KMS-11 (cell line): ENCODE results near the gene WAPL.

ENCODE experiments used
- H2AFZ ChIP-seq: fragments of 200-600 bp; sonication (generic); 2 replicates; pipeline ENCODE4 v1.6.1; 2016; ENCODE audit warnings: antibody characterized with exemption, mixed run types, low read depth
- H3K27ac ChIP-seq: fragments of 200-600 bp; sonication (generic); 2 replicates; pipeline ENCODE4 v1.6.1; 2016; ENCODE audit warnings: mild to moderate bottlenecking, mixed run types
- H3K27me3 ChIP-seq: fragments of 200-600 bp; sonication (generic); 2 replicates; pipeline ENCODE4 v1.6.1; 2017; ENCODE audit warnings: mild to moderate bottlenecking, low read depth, mixed run types, moderate library complexity; ENCODE audit not compliant: insufficient read depth
- H3K36me3 ChIP-seq: fragments of 200-600 bp; sonication (generic); 2 replicates; pipeline ENCODE4 v1.6.1; 2017; ENCODE audit warnings: mild to moderate bottlenecking, mixed run types; ENCODE audit not compliant: insufficient read depth
- H3K4me1 ChIP-seq: fragments of 200-600 bp; sonication (generic); 2 replicates; pipeline ENCODE4 v1.6.1; 2016; ENCODE audit warnings: mild to moderate bottlenecking, low read depth, mixed run types; ENCODE audit not compliant: poor library complexity, severe bottlenecking
- H3K4me2 ChIP-seq: fragments of 200-600 bp; sonication (generic); 2 replicates; pipeline ENCODE4 v1.7.0; 2016; ENCODE audit warnings: mild to moderate bottlenecking, mixed run types
- H3K4me3 ChIP-seq: fragments of 200-600 bp; sonication (generic); IDR thresholded peaks from 2 replicates; pipeline ENCODE4 v1.6.1; 2017; ENCODE audit warnings: low read depth, low read length, mixed read lengths; ENCODE audit not compliant: insufficient read depth
- H3K79me2 ChIP-seq: fragments of 200-600 bp; sonication (generic); 2 replicates; pipeline ENCODE4 v1.6.1; 2016; ENCODE audit warnings: low read depth, mixed run types; ENCODE audit not compliant: insufficient read depth
- H3K9ac ChIP-seq: fragments of 200-600 bp; sonication (generic); 2 replicates; pipeline ENCODE4 v1.6.1; 2016; ENCODE audit warnings: mild to moderate bottlenecking, mixed run types
- H4K20me1 ChIP-seq: fragments of 200-600 bp; sonication (generic); 2 replicates; pipeline ENCODE4 v1.6.1; 2016; ENCODE audit warnings: mild to moderate bottlenecking, mixed run types; ENCODE audit not compliant: insufficient read depth
- CTCF ChIP-seq: fragments of 200-600 bp; sonication (generic); conservative IDR thresholded peaks from 2 replicates; pipeline ENCODE4 v1.6.1; 2017; ENCODE audit warnings: low read depth, mild to moderate bottlenecking, antibody characterized with exemption, low read length, moderate library complexity, mixed read lengths

WAPL gene

GRCh38 chr10:86500846-86501245 lies 20.7 kb downstream of the WAPL start:
- H3K36me3 ChIP-seq = peaks cover 14% of the 10 kb centered on the region; the same call in 1 of the 2 replicates
- H2AFZ ChIP-seq = no peak overlapping the region
- H3K4me2 ChIP-seq = no peak overlapping the region

GRCh38 chr10:86498598-86498997 lies 23.0 kb downstream of the WAPL start:
- no peaks in the 10 kb centered on the region; the same call in 1 of the 2 replicates for H4K20me1 ChIP-seq
- no peak overlapping the region for H3K4me2 ChIP-seq
- H3K27me3 ChIP-seq = no peaks in the 10 kb centered on the region
- H3K4me1 ChIP-seq = peaks cover 19% of the 10 kb centered on the region
- H3K79me2 ChIP-seq = peaks cover 59% of the 10 kb centered on the region; the same call in 1 of the 2 replicates
- no peak overlapping the region for H3K27ac ChIP-seq
- H3K4me3 ChIP-seq = no peak overlapping the region
- no peak overlapping the region for H3K9ac ChIP-seq
- TF ChIP-seq CTCF = no peak
- H2AFZ ChIP-seq = no peak overlapping the region
- peaks cover 14% of the 10 kb centered on the region; the same call in 1 of the 2 replicates for H3K36me3 ChIP-seq

More at GRCh38 chr10:86500846-86501245, 20.7 kb downstream of the WAPL start:
- no peak for TF ChIP-seq CTCF
- H3K9ac ChIP-seq = no peak overlapping the region
- H3K4me3 ChIP-seq = no peak overlapping the region
- H3K4me1 ChIP-seq = peaks cover 19% of the 10 kb centered on the region
- H3K27ac ChIP-seq = no peak overlapping the region
- H3K27me3 ChIP-seq = no peaks in the 10 kb centered on the region
- H3K79me2 ChIP-seq = peaks cover 71% of the 10 kb centered on the region
- no peaks in the 10 kb centered on the region; the same call in 1 of the 2 replicates for H4K20me1 ChIP-seq

GRCh38 chr10:86497621-86498020 lies 24.0 kb downstream of the WAPL start:
- Histone ChIP-seq H3K4me3 (no peak overlapping the region), H3K27ac (no peak overlapping the region), H3K79me2 (peaks cover 49% of the 10 kb centered on the region; the same call in 1 of the 2 replicates), H3K9ac (no peak overlapping the region), H3K4me1 (peaks cover 19% of the 10 kb centered on the region), H4K20me1 (no peaks in the 10 kb centered on the region; the same call in 1 of the 2 replicates), H3K27me3 (no peaks in the 10 kb centered on the region), H3K36me3 (peaks cover 14% of the 10 kb centered on the region; the same call in 1 of the 2 replicates), H3K4me2 (no peak overlapping the region), H2AFZ (no peak overlapping the region)
- TF ChIP-seq CTCF = no peak

GRCh38 chr10:86489960-86490612 lies 31.5 kb downstream of the WAPL start:
- Histone ChIP-seq H3K36me3 (no peaks in the 10 kb centered on the region), H4K20me1 (0 out of 2 replicates have a peak, but pooled peaks cover 4% of the 10 kb centered on the region), H3K27ac (no peak overlapping the region), H3K9ac (no peak overlapping the region), H3K4me2 (no peak overlapping the region), H2AFZ (no peak overlapping the region), H3K79me2 (peaks cover 3% of the 10 kb centered on the region; the same call in 1 of the 2 replicates), H3K27me3 (no peaks in the 10 kb centered on the region), H3K4me1 (peaks cover 34% of the 10 kb centered on the region), H3K4me3 (no peak overlapping the region)
- TF ChIP-seq CTCF = no peak
